Endothelial cell of umbilical vein (primary cell): ENCODE data around the gene CYP19A1.

Source experiments
- JUN ChIP-seq: IDR thresholded peaks from 2 replicates; pipeline ENCODE4 v1.6.1; 2011; ENCODE audit warnings: borderline replicate concordance, low read depth; ENCODE audit not compliant: insufficient read length, insufficient read depth
- MYC ChIP-seq: IDR thresholded peaks from one replicate; pipeline ENCODE4 v1.6.1; 2011; ENCODE audit warnings: mild to moderate bottlenecking, low read depth, low read length
- POLR2A ChIP-seq: IDR thresholded peaks from 2 replicates; pipeline ENCODE4 v1.6.1; 2012; ENCODE audit warnings: low read depth, mild to moderate bottlenecking, control low read depth, low read length
- TF ChIP-seq, protein P1 (sequence below), 2 donors: IDR thresholded peaks; 1 replicate in 1 of 2; 2 replicates in 1 of 2; pipeline ENCODE4 v1.5.1; 2011; ENCODE audit warnings: low read length in 2 of 2, mild to moderate bottlenecking in 2 of 2, moderate library complexity in 2 of 2, control low read depth in 1 of 2, inconsistent platforms in 1 of 2, low read depth in 1 of 2; ENCODE audit not compliant: insufficient read depth in 1 of 2; ENCODE audit errors: extremely low read depth in 1 of 2

DNA sequence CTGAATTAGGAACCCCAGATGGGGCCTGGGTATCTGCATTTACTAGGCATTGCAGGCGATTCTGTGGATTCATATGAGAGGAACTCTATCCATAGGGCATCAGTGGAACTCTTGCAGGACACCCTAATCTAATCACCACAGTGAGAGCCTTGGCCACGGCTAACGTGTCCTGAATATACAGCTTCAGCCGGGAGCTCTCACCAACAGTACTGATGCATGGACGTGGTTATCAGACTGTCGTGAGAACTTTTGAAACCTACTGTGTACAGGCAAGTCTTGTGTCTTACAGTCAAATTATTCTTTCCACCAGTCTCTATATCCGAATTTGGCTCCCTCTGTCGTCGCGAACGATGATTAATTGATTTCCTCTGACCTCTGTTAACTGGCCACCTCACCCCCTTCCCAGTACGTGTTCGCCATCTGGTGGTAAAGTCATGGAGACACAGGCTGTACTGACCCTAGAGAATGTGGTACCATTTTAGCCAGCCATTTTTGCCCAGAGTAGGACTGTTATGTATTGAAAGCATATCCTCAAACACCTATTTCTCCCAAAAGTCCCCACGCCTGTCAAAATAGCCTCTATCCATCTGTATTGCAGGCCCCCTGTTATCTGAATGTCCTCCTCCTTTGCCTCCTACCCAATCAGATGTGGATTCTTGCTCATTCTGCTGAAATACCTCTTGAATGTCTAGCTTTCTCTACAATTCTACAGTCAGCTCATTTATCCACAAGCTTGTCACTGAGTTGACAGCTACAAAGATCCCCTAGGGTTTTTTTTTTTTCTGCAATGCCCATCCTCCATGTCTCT is 42.8 kb upstream of the CYP19A1 start:
- TF ChIP-seq POLR2A: no peak
- TF ChIP-seq, protein P1, sequence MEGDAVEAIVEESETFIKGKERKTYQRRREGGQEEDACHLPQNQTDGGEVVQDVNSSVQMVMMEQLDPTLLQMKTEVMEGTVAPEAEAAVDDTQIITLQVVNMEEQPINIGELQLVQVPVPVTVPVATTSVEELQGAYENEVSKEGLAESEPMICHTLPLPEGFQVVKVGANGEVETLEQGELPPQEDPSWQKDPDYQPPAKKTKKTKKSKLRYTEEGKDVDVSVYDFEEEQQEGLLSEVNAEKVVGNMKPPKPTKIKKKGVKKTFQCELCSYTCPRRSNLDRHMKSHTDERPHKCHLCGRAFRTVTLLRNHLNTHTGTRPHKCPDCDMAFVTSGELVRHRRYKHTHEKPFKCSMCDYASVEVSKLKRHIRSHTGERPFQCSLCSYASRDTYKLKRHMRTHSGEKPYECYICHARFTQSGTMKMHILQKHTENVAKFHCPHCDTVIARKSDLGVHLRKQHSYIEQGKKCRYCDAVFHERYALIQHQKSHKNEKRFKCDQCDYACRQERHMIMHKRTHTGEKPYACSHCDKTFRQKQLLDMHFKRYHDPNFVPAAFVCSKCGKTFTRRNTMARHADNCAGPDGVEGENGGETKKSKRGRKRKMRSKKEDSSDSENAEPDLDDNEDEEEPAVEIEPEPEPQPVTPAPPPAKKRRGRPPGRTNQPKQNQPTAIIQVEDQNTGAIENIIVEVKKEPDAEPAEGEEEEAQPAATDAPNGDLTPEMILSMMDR (IDR thresholded peaks at IDR 0.05; ENCODE audit: extremely low read depth in 1 of 2, insufficient read depth in 1 of 2, low read depth in 1 of 2, low read length in 2 of 2): peak; percentile 82 to 87
- TF ChIP-seq JUN: no peak
- TF ChIP-seq MYC: no peak
